ENCODE results near the gene MGRN1.

MGRN1 gene

DNA sequence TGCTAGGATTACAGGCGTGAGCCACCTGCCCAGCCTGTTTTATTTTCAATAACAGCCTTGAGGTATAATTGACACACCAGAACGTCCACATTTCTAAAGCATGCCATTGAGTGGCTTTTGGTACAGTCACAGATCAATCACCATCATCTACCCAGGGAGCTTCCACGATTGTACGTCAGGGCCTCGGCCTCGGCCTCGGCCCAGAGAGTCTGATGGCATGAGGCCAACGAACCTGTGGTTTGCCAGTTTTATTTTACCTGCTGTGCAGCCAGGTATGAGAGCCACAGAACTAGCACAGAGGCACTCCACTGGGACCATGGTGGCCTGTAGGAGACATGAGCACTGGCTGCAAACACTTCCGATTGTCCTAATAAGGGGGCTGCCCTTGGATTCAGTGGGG is 18.3 kb upstream of the MGRN1 start:
- DNase-seq = no peak

GRCh38 chr16:4607841-4608703 is 16.6 kb upstream of the MGRN1 start:
- DNase-seq = no peak

DNA sequence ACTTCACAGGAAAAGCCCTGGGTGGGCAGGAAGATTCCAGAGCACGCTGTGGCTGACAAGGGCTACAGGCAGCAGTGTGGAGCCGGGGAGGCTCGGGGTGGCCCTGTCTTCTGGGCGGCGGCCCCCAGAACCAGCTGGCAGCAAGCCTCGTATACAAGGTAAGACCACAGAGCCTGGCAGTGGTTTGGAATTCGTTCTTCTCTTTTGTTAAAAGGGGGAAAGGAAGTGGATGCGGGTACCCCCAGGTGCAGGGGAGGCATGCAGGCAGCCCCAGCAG is 16.0 kb upstream of the MGRN1 start:
- DNase-seq = no peak

GRCh38 chr16:4609200-4610010 is 15.2 kb upstream of the MGRN1 start:
- DNase-seq = no peak

DNA sequence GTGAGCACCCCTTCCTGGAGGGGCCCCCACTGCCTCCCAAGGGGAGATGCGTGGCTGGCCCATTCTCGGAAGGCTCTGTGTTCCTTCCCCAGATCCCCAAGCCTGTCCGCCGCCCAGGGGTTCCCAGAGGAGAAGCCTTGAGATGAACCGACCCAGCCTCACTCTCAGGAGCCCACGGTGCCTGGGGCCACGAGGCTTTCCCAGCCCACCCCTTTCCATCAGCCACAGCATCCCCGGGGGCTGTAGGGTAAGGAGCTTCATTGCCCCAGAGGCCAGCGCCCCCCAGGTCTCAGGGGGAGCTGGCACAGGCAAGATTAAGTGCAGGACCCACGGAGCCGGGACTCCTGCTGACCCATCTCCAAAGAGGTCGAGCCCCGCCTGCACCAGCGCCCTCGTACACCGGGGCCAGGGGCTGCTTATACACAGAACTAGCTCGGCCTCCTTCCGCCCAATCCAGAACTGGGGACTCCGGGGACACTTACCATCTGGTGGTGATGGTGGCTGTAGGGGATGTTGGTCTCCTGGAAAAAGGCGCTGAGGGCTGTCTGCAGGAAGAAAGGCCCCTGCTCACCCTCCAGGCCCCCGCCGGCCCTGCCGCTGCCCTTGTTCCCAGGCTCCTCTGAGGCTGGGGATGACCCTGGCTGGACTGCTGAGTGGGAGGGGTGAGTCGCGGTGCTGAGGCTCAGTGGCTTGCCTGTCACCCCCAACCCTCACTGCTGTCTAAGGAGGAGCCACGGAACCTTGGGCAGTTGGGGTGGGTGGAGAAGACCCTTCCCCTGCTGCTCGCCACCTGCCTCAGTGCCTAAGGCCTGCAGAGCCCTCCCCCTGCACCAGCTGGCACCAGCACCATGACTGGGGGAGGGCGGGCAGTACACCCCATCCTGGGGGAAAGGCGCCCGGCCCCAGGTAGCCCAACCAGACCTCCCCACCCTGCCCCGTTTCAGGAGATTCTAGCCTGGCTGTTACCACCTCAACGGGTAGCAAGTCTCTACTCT is 14.3 kb upstream of the MGRN1 start:
- no peak for DNase-seq

GRCh38 chr16:4611337-4612021 is 13.1 kb upstream of the MGRN1 start:
- DNase-seq = no peak

GRCh38 chr16:4612474-4612931 is 12.1 kb upstream of the MGRN1 start:
- DNase-seq = no peak

DNA sequence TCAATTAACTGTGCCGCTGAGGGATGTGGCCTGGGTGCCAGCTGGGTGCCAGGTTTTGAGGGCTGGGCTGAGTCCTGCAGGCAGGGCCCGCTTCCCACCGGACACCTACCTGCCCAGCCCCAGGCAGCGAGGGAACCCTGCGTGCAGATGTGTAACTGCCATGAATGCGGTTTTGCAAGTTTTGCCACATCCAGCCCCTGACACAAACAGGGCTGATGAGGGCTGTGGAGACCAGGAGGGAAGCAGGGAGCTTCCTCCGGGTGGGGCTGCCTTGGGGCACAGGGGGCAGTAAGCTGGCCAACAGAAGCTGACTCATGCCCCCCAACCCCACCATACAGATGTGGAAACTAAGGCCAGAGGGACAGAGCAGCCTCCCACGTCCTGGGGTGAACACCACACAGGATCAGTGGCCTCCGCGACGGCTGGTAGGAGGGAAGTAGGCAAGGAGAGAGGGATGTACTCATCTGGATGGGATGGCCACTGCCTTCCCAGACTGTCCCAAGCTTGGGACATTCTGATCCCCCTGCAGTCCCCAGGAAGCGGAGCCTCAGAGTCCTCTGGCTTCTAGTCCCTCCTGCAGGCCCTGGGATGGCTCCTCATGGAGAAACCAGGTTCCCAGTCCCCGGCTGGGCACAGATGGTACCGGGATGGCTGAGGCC is 11.5 kb upstream of the MGRN1 start:
- DNase-seq = no peak

DNA sequence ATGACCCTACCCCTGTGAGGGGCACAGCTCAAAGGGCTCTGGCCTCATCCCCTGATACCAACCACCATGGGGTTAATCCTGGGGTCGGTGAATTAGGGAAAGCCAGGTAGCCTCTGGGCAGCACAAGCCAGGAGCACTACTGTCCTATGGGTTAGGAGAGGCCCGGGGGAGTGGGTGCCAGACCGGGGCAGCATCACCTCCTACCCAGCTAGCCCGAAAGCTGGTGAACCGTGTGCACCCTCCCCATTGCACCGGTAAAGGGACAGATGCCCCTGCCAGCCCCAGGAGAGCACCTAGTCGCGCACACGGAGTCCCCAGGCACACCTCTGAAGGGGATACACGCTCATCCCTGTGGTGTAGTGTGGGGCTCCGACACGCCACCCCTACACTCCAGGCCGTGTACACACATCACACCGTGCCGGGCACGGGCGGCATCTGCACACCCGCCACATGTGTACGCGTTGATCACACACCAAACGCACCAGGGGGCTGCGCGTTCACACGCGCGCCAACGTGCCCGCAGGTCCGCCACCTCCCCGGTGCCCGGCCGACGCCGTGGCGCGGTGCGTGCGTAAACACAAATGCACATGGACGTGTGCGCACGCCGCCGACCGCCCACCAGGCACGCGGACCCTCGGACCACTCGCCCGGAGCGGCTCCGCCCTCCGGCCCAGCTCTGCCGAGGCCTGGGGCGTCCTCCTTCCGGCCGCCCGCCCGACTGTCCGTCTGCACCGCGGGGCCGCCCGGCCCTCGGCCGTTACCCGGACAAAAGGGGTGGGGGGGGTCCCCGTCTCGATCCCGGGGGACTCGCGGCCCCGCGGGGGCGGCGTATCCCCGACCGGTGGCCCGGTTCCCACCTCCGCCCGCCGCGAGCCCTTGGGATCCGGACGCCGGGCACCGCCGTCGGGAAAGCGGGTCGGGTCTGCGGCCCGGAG is 10.7 kb upstream of the MGRN1 start:
- DNase-seq = no peak

DNA sequence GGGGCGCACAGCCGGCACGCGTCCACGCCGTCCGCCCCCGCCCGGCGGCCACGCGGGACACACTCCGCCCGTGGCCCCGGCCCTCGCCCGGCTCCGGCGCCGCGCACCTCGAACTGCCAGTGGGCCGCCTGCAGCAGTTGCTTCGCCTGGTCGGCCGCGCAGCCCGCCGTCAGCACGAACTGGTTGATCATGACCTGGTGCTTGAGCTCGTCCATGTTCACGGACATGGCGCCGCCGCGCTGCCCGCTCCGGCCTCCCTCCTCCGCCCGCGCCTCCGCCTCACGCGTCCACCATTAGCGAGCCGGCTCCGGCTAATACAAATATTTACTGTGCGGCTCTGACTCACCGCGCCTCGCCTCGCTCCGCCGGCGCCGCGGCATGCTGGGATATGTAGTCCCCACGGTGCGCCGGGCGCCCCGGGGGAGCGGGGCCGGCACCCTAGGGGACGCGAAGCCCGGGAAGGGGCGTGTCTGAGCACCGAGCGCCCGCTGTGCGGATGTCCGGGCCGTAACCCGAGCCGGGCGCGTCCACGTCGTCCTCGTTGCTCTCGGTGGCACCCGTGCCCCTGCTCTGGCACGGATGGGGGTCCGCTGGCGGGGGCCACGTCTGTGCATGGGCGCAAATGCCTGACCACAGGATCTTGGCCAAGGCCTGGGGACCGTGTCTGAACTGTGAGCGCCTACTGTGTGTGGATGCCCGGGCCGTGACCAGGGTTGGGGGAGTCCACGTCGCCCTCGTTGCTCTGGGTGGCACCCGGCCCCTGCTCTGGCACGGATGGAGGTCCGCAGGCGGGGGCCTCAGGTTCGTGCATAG is 9.8 kb upstream of the MGRN1 start, which contains the start of gene UBALD1:
Gene UBALD1 (minus strand): TSS at position 318 of the 813 bp plus-strand sequence. CDS start 91 bp downstream, at position 227.
- DNase-seq = peak; percentile 66

GRCh38 chr16:4615384-4616046 is 9.1 kb upstream of the MGRN1 start:
- no peak for DNase-seq

- DNase-seq = peak; percentile 99
These were observed 8.4 kb upstream of the MGRN1 start for GRCh38 chr16:4616047-4616811.

- DNase-seq = no peak
These were observed 6.7 kb upstream of the MGRN1 start for GRCh38 chr16:4617880-4618279.

DNA sequence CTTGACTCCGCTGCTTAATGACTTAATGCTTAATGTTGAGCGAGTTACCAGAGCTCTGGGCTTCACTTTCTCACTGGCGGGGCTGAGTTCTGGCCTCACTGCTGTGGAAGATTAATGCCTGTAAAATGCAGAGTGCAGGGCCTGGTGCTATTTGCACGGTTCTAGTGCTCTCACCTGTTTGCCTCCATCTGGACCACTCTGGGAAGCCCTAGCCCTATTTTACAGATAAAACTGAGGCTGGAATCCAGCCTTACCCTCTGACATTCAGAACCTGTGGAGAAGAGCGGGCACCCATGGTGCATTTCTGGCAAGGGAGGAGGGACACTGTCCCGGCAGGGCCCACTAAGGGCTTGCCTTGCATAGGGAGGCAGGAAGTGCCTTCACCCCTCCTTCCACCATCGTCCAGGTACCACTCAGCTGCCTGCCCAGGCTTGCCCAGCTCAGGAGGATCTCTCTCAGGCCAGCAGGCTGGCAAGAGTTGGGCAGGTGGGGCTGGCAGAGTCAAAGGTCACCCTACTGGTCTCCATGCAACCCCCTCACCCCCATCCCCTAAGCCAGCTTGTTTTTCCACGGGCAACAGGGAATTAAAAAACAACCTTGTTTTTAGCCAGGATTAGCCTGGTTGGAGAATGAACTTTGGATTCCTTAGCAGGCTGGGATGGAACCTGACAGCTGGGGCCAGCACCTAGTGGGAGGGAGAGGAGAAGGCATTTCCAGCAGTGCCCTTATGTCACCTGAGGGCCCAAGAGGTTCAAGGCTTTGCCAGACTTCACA is 5.8 kb upstream of the MGRN1 start:
- no peak for DNase-seq

DNA sequence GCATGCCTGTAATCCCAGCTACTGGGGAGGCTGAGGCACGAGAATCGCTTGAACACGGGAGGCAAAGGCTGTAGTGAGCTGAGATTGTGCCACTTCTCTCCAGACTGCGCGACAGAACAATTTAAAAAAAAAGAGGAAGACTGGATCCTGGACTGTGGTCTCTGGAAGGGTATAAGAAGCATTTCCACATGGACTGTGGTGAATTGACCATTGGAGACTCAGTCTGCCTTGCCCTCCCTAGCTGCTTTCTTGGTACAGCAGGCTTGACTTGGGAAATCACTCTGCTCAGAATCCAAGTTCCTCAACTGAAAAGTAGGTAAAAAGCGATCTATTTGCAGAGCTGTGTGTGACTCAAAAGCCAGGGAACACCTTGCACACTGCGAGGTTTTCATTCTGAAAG is 1.0 kb upstream of the MGRN1 start:
- no peak for DNase-seq

GRCh38 chr16:4624827-4625559 is 367 bp downstream of the MGRN1 start:
- DNase-seq = no peak
